ENCODE measurements around the gene MAP7D1.

DNA sequence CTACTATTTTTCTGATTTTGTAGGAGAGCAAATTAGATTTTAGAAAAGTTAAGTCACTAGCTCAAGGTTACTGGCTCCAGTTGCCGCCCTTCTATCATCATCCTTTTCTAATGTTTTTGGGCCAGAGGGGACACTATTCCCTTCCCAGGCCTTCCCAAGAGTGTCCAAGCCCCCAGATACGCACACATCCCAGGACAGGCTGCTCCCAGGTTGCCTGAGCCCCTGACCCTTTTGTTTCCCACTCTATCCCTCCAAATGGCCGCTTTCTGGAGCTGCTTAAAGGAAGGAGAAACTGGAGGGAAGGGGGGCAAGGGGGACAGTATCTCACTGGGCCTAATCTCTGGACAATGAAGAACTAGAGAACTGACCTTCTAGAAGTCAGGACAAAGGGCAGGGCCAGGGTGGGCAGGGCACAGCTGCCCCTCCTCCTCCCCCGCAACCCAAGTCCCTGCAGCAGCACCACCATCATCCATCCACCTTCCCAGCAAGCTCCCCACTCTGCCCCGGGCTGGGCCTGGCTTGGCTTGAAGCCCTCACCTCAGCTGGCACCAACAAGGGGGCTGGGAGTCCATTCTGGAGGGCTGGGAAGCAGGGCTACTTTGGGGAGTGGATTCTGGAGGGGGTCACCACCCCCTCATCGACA, 1.1 kb upstream of the MAP7D1 start:
- TF ChIP-seq, protein P1, sequence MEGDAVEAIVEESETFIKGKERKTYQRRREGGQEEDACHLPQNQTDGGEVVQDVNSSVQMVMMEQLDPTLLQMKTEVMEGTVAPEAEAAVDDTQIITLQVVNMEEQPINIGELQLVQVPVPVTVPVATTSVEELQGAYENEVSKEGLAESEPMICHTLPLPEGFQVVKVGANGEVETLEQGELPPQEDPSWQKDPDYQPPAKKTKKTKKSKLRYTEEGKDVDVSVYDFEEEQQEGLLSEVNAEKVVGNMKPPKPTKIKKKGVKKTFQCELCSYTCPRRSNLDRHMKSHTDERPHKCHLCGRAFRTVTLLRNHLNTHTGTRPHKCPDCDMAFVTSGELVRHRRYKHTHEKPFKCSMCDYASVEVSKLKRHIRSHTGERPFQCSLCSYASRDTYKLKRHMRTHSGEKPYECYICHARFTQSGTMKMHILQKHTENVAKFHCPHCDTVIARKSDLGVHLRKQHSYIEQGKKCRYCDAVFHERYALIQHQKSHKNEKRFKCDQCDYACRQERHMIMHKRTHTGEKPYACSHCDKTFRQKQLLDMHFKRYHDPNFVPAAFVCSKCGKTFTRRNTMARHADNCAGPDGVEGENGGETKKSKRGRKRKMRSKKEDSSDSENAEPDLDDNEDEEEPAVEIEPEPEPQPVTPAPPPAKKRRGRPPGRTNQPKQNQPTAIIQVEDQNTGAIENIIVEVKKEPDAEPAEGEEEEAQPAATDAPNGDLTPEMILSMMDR (IDR thresholded peaks at IDR 0.05): no peak
- TF ChIP-seq POLR2AphosphoS5 (IDR thresholded peaks at IDR 0.05): no peak

Data from gastroesophageal sphincter (tissue), 3 donors.